A549 (cell line): ENCODE data around the gene ZDHHC9.

Experiments used
- CTCF ChIP-seq: fragments of >200 bp; sonication (Bioruptor Twin); formaldehyde crosslinking; IDR thresholded peaks from 3 replicates; pipeline ENCODE4 v1.5.1; 2016
- RFX5 ChIP-seq: fragments of 450-650 bp; IDR thresholded peaks from 2 replicates; pipeline ENCODE4 v1.7.1; 2014; ENCODE audit warnings: antibody characterized with exemption, mild to moderate bottlenecking, moderate library complexity
- TP53 ChIP-seq: fragments of 250-450 bp; sonication (Bioruptor Pico); IDR thresholded peaks from 2 replicates; pipeline ENCODE4 v1.5.0; 2021; ENCODE audit warnings: mild to moderate bottlenecking, moderate library complexity

- TF ChIP-seq CTCF (no peak), RFX5 (no peak), TP53 (CRISPR knock-in tag) (no peak)
Measured at GRCh38 chrX:129790808-129791207, 52.9 kb downstream of the ZDHHC9 start.
